HG03378 (cell line): Measurements from ENCODE around the gene ASIC4.

Experiments used
- ATAC-seq: cut with Tn5 transposase; IDR thresholded peaks from one replicate; pipeline ENCODE4 v1.9.1; 2021; ENCODE audit warnings: mild to moderate bottlenecking, moderate library complexity; ENCODE audit not compliant: unreplicated experiment

The ASIC4 gene

GRCh38 chr2:219512524-219513216, 1.6 kb upstream of the ASIC4 start:
- no peak for ATAC-seq

DNA sequence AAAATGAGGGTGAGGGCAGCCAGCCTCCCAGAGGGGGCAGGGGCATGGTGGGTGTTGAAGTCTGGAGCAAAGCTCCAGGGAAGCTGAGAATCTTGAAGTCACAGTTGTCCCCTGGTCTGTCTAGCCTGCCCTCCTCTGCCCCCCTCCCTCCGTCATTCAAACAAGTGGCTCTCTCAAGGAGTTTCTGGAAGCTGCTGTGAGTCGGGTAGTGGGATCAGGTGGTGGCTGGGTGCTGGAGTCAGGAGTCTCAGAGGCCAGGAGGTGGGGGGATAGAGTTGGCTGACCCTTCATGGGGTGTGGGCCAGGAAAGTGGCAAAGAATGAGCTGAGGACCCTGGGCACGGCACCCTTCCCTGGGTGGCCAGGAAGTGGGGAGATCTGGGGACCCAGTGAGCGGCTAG, 495 bp upstream of the ASIC4 start:
- no peak for ATAC-seq

DNA sequence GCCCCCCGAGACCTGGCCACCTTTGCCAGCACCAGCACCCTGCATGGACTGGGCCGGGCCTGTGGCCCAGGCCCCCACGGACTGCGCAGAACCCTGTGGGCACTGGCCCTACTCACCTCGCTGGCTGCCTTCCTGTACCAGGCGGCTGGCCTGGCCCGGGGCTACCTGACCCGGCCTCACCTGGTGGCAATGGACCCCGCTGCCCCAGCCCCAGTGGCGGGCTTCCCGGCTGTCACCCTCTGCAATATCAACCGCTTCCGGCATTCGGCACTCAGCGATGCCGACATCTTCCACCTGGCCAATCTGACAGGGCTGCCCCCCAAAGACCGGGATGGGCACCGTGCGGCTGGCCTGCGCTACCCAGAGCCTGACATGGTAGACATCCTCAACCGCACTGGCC, 554 bp downstream of the ASIC4 start:
- no peak for ATAC-seq

- ATAC-seq = no peak
Measured at GRCh38 chr2:219515874-219516629, 1.8 kb downstream of the ASIC4 start.

GRCh38 chr2:219516888-219517287, 2.6 kb downstream of the ASIC4 start:
- ATAC-seq = no peak

DNA sequence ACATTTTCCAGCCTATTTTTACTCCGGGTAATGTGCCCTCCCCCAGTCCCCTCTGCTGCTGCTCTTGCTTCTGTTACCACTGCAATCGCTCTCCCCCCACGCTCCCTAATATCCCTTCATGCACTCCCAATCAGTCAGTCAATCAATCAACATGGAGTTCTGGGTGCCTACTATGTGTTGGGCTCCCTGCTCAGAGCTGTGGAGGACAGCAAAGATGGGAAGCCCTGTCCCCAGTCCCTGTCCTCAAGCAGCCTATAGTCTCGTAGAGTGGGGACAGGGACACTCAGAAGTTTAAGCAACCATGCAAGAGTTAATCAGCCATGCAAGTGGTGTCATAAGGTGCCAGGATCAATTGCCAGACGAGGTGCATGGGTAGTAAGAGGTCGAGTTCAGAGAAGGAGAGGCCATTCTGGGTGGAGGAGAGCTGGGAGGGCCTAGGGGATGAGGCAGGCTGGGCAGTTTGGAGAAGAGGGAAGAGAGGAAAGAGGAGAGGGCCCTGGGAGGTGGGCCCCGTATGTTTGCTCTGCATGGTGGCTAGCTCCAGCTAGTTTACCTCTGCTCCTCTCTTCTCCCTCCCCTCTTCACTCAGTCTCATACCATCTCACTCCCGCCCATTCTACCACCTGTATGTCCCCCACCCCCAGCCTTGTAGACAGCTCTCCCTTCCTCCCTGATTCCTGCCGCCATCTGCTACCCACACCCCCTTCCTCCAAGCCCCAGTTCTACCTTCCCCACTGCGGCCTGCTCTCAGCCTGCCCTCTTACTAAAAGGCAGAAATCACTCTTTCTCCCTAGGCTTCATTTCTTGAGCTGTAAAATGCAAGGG, 3.9 kb downstream of the ASIC4 start:
- ATAC-seq = no peak

- ATAC-seq = no peak
Measured at GRCh38 chr2:219519526-219519916, 5.2 kb downstream of the ASIC4 start.

- no peak for ATAC-seq
Measured at GRCh38 chr2:219520079-219520478, 5.8 kb downstream of the ASIC4 start.

DNA sequence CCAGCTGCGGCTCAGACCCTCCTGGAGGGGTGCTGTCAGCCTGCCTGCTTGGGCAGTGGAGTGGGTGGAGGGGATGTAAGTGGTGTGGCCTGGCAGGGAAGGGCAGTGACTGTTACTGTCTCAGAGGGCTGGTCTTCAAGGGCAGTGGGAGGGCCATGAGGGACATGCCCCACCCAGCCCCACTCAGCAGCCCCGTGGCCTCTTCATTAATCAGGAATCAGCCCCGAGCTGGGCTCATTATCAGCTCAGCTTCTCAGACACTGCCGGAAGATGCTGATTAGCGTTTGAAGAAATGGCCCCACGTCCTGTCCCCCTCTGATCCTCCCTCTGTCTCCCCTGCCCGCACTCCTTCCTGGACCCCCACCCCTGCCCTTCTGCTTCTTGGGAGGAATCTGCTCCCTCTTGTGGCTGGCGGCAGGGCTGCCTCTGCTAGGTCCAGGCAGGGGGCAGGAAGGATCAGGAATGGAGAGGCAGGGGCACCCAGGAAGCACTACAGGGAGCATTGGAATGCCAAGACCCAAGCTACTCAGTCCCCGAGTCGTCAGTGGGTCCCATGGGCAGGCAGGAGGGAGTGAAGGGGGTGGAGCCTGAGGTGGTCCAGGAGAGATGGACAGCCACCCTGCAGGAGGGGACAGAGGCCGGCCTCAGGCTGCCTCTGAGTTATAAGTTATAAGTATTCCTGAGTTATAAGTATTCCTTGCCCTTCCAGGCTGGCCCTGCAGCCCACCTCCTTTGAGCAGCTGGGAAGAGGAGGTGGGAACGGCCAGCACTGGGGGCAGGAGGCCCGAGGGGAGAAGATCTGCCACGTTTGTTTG, 7.0 kb downstream of the ASIC4 start:
- ATAC-seq = no peak

DNA sequence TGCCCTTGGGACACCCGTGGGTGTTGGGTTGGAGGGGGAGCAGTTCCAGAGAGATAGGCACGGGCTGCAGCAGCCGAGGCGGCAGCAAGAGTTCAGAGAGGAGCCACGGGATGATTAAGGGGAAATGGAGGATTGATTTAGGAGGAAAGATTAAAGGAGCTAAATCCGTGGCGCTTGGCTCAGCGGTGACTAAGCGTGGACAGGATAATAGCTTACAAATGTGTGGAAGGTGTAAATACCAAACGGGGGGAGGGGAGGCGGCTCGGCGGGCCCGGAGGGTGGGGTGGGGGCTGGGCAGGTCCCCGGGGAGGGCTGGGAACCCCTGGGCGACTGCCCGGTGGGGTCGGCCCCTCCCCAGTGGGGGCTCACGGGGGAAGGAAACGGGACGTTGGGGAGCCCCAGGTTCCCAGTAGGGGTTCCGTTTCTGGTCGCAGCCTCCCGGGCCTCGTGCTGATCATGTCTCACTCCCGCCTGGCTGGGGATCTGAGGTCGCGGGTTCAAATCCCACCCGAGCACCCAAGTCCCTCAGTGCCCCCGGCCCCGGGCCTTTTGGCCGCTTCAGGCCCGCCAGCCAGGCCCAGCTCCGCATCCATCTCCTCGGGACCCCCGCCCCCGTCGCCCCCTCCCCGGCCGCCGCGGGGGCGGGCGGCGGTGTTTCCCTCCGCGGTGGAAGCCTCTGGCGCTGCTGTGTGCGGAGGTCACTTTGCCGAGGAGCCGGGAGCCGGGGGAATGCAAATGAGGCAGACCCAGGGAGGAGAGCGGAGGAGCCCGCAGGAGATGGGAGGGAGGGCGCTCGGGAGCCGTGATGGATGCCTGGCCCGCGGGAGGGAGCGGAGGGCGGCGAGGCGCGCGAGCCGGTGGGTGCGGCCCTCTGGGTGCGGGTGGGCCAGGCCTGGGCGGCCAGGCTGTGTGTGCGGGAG, 8.1 kb downstream of the ASIC4 start:
- no peak for ATAC-seq

DNA sequence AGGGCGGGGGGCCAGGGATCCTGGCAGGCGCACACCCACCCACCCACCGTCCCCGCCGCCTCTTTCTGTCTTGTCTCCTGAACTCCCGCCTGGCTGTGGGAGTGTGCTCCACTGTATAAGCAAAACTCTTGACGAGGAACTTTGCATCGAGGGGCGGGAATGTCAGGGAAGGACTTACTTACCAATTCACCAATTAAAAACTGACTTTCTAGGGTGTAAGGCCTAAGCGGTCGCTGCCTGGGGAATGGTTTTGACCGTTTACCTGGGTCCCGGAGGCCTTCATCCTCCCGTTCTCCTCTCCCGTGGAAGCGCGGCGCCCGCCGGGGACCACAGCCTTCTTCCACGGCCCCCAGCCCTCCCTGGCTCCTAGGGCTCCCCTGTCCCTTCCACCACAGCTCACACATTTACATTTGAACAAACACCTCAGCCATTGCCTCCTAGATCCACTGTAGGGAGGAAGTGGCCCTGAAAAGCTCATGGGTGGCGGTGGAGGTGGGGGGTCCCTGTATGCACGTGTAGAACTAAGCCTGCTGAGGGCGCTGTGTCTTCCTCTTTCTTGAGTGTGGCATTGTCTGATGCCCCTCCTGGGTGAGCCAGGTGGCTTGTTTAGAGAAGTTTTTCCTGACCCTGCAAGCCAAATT, 8.9 kb downstream of the ASIC4 start:
- ATAC-seq = no peak

DNA sequence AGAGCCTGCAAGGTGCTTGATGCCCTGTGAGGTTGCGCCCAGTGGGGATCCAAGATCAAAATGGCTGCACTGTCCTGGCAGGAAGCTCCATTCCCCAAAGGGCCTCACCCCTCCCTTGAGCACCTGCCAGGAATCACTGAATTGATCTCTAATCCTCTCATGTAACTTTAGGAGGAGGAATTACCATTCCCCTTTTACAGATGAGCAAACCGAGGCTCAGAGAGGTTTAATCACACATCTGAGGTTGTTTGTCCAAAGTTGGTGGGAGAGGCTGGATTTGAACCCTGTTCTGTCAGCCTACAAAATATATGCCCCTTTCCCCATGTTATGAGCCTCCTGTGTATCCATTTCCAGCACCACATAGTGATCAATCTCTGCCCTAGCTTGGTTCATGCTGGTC, 10.5 kb downstream of the ASIC4 start:
- ATAC-seq = no peak

DNA sequence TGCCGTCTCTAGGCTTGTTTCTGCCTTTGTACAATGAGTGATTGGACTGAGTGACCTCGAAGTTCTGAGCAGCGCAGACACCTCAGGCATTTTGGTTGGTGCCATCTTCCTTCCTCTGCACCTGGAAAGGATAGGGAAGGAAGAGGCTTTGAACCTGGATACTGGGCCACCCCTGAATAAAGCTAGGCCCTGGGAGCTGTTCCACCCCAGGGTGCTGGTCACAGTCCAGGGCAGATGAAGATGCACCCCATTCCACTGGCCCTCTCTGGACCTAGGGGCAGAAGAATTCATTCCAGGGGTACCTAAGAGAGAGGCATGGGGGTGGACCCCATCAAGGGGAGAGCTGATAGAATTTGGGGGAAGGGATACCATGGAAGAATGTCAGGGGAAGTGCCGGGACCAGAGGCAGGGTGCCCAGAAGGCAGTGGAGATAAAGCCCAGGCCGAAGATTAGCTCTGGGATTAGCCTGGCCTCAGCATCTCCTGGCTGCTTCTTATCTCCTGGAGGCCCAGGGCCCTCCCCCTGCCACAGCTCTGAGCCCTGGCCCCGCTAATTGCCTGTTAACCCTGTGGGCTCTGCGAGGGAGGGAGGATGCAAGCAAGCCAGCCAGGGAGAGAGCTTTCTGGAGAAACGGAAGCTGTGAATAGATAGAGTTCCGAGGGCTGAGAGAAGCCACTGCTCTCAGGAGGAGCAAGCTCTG, 11.4 kb downstream of the ASIC4 start:
- no peak for ATAC-seq

- no peak for ATAC-seq
Measured at GRCh38 chr2:219526320-219527075, 12.2 kb downstream of the ASIC4 start.

DNA sequence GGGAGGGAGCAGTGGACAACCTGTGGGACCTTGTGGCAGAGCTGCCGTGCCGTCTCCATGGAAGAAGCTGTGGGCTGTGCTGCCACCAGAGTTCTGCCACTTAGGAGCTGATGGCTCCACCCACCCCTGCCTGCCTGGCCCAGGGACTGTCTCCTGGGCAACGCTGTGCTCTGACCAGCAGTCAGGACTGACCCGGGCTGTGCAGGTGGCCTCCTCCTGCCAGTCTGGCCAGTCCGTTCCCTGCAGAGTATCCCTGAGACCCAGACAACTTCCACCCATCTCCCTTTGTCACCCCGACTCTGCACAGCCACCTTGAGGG, 12.8 kb downstream of the ASIC4 start:
- ATAC-seq = no peak

DNA sequence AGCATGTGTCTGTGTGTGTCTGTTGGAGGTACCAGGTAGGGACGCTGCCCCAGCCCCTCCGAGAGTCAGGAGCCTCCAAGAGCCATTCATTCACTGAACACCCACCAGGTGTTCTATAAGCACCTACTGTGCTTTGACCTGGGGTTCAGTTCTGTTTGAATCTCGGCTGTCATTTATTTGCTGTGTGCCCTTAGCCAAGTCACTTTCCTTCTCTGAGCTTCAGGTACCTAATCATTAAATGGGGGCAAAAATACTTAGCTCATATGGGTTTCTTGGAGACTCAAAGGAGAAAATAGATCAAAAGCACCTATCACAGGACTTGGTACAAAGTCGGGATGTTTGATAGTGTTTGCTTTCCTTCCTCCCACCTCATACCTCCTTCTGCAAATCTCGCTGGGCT, 13.2 kb downstream of the ASIC4 start:
- ATAC-seq = no peak

DNA sequence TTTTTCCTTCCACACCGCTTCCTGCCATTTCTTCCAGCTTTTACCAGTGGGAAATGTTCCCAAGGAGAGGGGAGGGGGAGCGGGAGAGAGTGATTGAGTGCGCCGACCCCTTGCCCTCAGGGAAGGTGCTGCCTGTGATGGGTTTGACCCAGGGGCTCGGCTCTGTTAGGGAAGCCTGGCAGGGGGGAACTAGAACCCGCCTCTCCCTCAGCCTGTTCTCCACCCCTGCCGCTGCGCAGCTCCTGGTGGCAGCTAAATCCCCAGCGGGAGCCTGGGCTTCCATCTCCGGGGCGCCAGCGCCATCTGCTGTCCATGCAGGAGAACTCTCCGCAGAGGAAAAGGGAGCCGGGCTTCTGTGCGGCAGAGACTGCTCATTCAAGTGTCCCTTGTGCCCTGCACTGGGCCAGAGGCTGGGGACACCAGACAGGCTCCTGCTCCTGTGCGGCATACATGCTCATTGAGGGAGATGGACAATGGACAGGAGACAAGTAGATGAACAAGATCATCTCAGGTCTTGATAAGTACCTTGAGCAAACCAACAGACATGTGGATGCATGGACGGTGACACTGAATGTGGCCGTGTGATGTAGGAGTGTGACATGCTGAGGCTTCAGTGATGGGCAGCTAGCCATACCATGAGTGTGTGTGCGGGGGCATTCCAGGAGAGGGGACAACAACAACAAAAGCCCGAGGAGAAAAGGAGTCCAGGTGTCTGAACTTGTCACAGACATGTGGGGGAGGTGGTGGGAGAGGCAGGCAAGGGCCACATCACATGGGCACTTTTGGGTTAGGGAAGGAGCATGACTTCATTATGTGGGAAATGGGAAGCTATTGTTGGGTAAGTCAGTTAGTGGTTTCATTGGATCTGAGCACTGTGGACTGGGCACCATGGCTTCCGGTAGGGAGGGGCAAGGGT, 16.0 kb downstream of the ASIC4 start:
- ATAC-seq = peak; percentile 84
